ENCODE measurements around the gene EVPL. TPM values are rescaled to one million over a fixed set of nuclear protein-coding genes. Genes with fewer than 3 reads are reported as not detected.

Gene EVPL
- total and polyA plus RNA-seq, 2 experiments from 2014 or later: 0.47 to 1.3 TPM

- TF ChIP-seq ZNF462 (CRISPR knock-in tag; IDR thresholded peaks at IDR 0.05) (no peak), JUNB (IDR thresholded peaks at IDR 0.05; ENCODE audit: unreplicated experiment) (no peak), CTCF (conservative IDR thresholded peaks at IDR 0.05; ENCODE audit: low read depth in 2 of 2) (no peak), EZH2 (IDR thresholded peaks at IDR 0.05; ENCODE audit: low read depth, unreplicated experiment) (no peak)
Observed at GRCh38 chr17:76002100-76002499, 25.0 kb downstream of the EVPL start (continued).

- H3K4me1 ChIP-seq (ENCODE audit: insufficient read depth): no peaks in the 10 kb centered on the region
- no peaks in the 10 kb centered on the region for H3K79me2 ChIP-seq (replicated peaks; ENCODE audit: insufficient read depth)
- Mint-ChIP-seq H3K4me1 (peaks cover 12% of the 10 kb centered on the region; the same call in 2 of the 3 replicates), H3K27ac (peak within 1 kb of the TSS; percentile 51; the same call in 1 of the 2 replicates), H3K27me3 (ENCODE audit: insufficient read depth, low read depth, poor library complexity) (peaks cover 13% of the 10 kb centered on the region), H3K9me3 (no peaks in the 10 kb centered on the region; the same call in 2 of the 3 replicates), H3K36me3 (ENCODE audit: low read depth) (peaks cover 5% of the 10 kb centered on the region), H3K4me3 (no peak within 1 kb of the TSS)
- TF ChIP-seq CTCF (conservative IDR thresholded peaks at IDR 0.05; ENCODE audit: low read depth in 2 of 2): 0 out of 4 replicates have a peak, but pooled peaks of 1 of the 2 experiments have one; percentile 1
- TF ChIP-seq STAT1 (IDR thresholded peaks at IDR 0.05; ENCODE audit: unreplicated experiment): no peak
- H3K9me2 ChIP-seq (ENCODE audit: insufficient read depth): no peaks in the 10 kb centered on the region
- no peak; the same call in 2 of the 3 replicates for ATAC-seq
- no peak for DNase-seq (ENCODE audit: low spot score)
- H3K36me3 ChIP-seq (ENCODE audit: insufficient read depth): no peaks in the 10 kb centered on the region
- no peak within 1 kb of the TSS for H3K27ac ChIP-seq (ENCODE audit: low read depth)
- H4K20me1 ChIP-seq (replicated peaks; ENCODE audit: insufficient read depth): no peaks in the 10 kb centered on the region
- H2AFZ ChIP-seq: peak within 1 kb of the TSS; percentile 97
- H3F3A ChIP-seq (replicated peaks; ENCODE audit: low read depth): 0 out of 2 replicates have a peak, but pooled peaks cover 8% of the 10 kb centered on the region
- no peak within 1 kb of the TSS for H3K4me3 ChIP-seq
- H3K4me2 ChIP-seq: no peak within 1 kb of the TSS
- H3K27me3 ChIP-seq (ENCODE audit: insufficient read depth): no peaks in the 10 kb centered on the region
Observed at GRCh38 chr17:76000755-76001521, 26.2 kb downstream of the EVPL start, which contains the start of gene CDK3. TSS of gene CDK3 (plus strand) at chr17:76000855. CDS start at chr17:76001426, 571 bp downstream.

Data from GM23338 (cell line).